SK-N-DZ (cell line): ENCODE measurements around the gene PLBD2.
"Not testable (repeated sequence)": the region's sequence is repeated elsewhere in the genome, so short reads cannot be mapped to it uniquely, and the experiment has no call there.

Source experiments
- DNase-seq: peaks from one replicate; pipeline ENCODE4 v3.0.0-alpha.2; 2015; ENCODE audit warnings: low spot score

PLBD2 gene

DNA sequence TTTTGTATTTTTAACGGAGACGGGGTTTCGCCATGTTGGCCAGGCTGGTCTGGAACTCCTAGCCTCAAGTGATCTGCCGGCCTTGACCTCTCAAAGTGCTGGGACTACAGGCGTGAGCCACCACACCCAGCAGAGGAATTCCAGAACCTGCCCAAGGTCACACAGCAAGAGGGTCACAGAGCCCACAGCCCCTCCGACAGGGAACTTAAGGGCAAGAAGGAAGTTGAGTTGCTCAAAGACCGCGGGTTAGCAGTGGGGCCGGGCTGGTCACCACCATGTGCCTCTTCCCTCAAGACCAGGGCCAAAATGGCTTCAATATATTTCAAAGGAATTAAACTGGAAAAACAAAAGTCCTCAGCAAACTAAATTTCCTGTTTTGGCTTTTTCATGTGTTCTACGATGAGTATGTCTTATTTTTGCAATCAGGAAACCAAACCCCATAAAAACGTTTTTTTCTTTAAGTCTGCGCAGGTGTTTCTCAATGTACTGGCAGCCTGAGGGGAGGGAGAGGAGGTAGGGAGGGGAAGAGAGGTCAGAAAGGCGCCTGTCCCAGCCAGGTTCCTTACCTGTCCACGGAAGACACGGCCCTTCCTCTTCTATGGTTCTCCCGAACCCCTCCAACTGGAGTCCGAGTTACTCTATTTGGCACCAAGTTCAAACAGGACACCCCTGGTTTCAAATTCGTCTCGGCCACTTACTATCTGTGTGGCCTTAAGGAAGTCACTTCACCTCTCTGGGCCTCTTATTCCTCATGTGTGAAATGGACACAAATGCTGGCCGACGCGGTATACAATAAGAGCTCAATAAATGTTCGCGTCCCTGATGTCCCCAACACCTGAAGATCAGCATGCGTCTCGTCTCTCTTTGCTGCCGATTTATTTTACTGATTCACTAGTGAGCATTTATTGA lies 24.3 kb upstream of the PLBD2 start:
- DNase-seq: no peak

- peak; percentile 73 for DNase-seq
Observed at GRCh38 chr12:113334786-113335539, 23.4 kb upstream of the PLBD2 start, which contains the start of gene SLC8B1. Gene SLC8B1, minus strand, starts transcription at chr12:113335109. Its CDS starts 2,231 bp downstream, at chr12:113332878.

- DNase-seq: no peak
Observed at GRCh38 chr12:113339540-113339939, 18.8 kb upstream of the PLBD2 start.

DNA sequence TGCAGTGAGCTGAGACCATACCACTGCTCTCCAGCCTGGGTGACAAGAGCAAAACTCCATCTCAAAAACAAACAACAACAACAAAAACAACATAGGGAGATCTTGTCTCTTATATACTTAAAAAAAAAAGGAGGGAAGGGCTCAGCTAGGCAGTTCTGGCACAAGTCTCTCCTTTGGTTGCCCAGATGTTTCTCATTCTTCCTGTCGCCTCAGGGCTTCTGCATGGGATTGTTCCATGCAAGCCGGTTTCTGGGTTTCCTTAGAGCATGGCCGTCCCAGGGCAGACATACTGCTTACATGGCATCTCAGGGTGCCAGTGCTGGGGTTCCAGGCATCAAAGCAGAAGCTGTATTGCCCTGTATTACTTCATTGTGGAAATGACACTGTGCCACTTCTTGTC lies 18.3 kb upstream of the PLBD2 start:
- no peak for DNase-seq

DNA sequence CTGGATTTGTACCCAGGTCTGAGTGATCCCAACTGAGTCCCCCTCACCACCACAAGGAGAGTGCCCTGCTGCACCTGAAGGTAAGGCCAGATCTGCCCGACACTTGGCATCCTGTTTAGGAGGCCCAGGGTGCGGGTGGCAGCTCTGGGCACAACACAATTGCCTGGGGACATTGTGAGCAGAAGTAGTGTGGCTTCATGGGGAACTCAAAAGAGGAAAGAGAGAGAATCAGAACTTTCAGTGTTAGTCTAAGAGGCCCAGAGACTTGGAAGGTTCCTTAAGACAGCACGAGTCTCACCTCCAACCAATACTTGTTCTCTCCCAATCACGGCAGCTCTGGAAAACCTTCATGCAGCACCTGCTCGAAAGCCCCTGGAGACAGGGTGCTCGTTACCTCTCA lies 16.9 kb upstream of the PLBD2 start:
- no peak for DNase-seq

DNA sequence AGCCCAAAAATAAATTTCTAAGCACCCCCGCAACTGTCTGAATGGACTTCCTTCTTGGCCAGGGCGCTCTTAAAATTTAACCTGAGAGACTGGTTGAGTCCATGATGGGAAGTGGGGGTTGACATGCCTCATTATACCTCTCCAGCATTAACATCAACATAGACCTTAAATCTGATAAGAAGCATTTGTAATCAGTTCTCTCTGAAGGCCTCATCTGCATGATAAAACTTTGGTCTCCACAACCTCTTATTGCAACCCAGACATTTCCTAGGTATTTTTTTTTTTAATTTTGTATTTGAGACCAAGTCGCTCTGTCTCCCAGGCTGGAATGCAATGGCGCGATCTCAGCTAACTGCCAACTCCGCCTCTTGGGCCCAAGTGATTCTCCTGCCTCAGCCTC lies 13.1 kb upstream of the PLBD2 start:
- DNase-seq: no peak

- DNase-seq: no peak
Observed at GRCh38 chr12:113346353-113346752, 12.0 kb upstream of the PLBD2 start.

GRCh38 chr12:113347107-113347506 lies 11.3 kb upstream of the PLBD2 start:
- DNase-seq: no peak

DNA sequence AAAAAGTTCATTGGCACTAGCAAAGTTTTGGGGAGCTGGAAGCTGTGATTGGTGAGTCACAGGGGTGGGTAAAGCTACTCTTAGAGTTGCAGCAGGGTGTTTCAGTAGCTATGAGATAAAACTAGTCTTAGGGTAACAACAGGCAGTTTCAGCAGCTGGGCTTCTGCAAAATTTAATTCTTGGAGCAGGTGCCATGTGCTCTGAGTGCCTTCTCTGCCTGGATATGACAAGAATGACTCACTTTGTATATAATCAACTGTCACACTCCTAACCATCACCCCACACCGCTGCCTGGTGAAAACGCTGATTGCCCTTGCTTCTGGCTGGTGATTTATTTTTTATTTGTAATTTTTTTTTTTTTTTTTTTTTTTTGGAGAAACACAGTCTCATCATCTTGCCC lies 10.5 kb upstream of the PLBD2 start:
- DNase-seq: no peak

- DNase-seq: no peak
Observed at GRCh38 chr12:113348849-113349536, 9.4 kb upstream of the PLBD2 start.

GRCh38 chr12:113351089-113351488 lies 7.3 kb upstream of the PLBD2 start:
- no peak for DNase-seq

- not testable (repeated sequence) for DNase-seq
Observed at GRCh38 chr12:113354192-113354591, 4.2 kb upstream of the PLBD2 start.

DNA sequence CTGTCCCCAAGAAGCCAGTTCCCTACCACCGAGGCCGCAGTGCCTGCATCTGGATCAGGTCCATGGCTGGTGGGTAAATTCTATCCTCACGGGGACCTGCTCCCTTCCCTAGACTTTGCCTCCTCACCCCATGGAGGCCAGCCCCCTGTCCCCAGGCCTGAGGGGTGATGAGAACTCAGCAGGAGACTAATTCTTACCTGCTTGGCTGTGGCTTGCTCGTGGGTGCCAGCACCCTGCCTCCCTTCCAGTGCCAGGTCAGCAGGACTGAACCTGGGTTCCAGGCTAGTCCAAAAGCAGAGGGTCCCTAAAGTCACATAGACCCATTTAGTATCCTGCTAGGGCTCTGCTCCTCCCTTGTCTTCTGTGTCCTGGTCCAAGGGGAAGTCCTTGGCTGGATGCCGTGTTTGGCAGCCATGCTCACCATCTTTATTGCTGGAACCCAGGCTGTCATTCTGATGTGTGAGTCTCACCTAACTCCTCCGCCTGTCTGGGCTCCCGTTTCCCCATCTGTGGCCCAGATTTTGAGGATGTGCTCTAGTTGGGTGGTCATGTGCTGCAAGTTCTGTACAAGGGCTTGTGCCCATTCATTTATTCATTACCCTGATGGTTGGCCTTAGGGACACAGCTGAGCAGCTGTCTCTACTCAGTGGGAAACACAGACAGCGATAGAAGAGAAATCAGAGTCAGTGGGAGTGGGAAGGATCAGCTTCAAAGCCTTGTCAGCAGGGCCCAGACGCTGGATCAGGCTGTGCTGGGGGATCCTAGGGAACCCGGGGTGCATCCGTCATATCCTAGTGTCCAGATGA lies 949 bp downstream of the PLBD2 start:
- peak; percentile 28 for DNase-seq

- DNase-seq: peak; percentile 18
Observed at GRCh38 chr12:113359939-113360748, 1.8 kb downstream of the PLBD2 start.

DNA sequence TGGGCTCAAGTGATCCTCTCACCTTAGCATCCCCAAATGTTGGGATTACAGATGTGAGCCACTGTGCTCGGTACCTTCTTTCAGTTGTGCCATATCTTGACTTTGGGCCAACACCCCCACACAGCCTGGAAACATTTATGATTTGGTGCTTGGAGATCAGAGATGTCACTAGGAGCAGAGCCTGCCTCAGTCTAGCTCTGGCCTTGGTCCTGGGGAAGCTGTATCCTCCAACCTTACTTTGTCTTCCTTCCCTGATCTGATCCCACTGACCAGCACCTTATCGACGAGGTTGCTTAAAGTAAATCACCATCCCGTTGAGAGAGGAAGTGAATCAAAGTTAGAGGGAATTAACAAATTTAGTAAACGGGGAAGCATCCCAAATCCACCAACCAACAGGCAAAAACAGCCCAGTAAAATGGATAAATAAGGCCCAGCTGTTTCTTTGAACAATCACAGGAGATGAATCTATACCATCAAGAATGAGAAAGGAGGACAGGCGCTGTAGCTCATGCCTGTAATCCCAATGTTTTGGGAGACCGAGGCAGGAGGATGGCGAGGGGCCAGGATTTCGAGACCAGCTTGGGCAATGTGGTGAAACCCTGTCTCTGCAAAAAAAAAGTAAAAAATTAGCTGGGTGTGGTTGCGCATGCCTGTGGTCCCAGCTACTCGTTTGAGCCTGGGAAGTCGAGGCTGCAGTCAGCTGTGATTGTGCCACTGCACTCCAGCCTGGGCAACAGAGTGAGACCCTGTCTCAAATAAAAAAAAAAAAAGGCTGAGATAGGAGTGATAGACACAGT lies 3.4 kb downstream of the PLBD2 start:
- no peak for DNase-seq

DNA sequence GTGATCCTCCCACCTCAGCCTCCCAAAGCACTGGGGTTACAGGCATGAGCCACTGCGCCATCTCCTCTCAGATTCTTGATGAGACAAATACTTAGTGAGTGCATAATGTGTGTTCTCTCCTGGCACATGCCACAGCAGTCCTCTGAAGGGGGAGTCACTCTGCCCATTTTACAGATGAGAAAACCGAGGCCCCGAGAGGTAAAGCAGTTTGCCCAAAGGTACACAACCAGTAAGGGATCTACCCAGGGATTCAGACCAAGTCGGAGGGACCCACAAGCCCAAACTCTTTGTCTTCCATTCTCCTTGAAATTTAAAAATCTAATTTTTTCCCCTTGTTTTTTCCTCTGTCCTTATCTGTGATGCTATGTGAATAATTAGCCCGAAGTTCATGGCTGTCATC lies 6.3 kb downstream of the PLBD2 start:
- DNase-seq: no peak

GRCh38 chr12:113365639-113366395 lies 7.4 kb downstream of the PLBD2 start:
- DNase-seq: no peak

DNA sequence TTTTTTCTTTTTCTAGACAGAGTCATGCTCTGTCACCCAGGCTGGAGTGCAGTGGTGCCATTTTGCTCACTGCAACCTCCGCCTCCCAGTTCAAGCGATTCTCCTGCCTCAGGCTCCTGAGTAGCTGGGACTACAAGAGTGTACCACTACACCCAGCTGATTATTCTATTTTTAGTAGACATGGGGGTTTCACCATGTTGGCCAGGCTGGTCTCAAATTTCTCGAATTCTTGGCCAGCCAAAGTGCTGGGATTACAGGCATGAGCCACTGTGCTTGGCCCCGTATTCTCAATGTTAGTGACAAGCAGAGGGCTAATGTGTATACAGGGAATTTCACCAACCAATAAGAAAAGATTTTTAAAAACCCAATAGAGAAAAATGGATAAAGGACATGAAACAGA lies 8.4 kb downstream of the PLBD2 start:
- DNase-seq: no peak

DNA sequence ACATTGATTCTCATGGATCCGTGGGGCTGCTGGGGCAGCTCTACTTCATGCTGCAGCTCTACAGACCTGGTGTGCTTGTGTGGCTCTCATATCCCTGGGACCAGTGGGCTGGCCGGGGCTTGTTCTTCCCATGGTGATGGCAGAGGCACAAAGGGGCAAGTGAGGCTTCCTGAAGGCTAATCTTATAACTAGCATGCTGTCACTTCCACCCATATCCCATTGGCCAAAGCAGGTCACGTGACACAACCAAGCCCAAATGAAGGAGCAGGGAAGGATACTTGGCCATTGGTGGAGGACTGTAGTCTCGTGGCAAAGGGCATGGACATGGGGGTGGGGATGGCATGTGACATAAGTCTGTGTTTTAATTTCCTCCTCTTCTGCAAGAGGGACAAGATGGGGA lies 9.9 kb downstream of the PLBD2 start:
- no peak for DNase-seq
